SW480 (cell line): ENCODE results near the gene IL6ST.

ENCODE experiments used
- DNase-seq: peaks from one replicate; pipeline ENCODE4 v3.0.0-alpha.2; 2016; ENCODE audit warnings: low spot score

IL6ST gene

GRCh38 chr5:55919625-55920024 is 75.1 kb downstream of the IL6ST start:
- DNase-seq: no peak

GRCh38 chr5:55918087-55919035 is 76.4 kb downstream of the IL6ST start:
- no peak for DNase-seq

GRCh38 chr5:55917402-55918086 is 77.2 kb downstream of the IL6ST start:
- no peak for DNase-seq

- no peak for DNase-seq
These were observed 77.8 kb downstream of the IL6ST start for GRCh38 chr5:55916986-55917385.

GRCh38 chr5:55915783-55916182 is 79.0 kb downstream of the IL6ST start:
- no peak for DNase-seq

GRCh38 chr5:55914971-55915370 is 79.8 kb downstream of the IL6ST start:
- no peak for DNase-seq

- no peak for DNase-seq
These were observed 81.0 kb downstream of the IL6ST start for GRCh38 chr5:55913466-55914413.

GRCh38 chr5:55911784-55912653 is 82.7 kb downstream of the IL6ST start:
- DNase-seq: no peak

GRCh38 chr5:55908804-55909203 is 86.0 kb downstream of the IL6ST start:
- no peak for DNase-seq

- no peak for DNase-seq
These were observed 86.8 kb downstream of the IL6ST start for GRCh38 chr5:55907927-55908326.

- no peak for DNase-seq
These were observed 89.5 kb downstream of the IL6ST start for GRCh38 chr5:55905251-55905650.

GRCh38 chr5:55904152-55904551 is 90.6 kb downstream of the IL6ST start:
- no peak for DNase-seq

- DNase-seq: peak; percentile 52
These were observed 91.6 kb downstream of the IL6ST start for GRCh38 chr5:55903121-55903701.

- DNase-seq: no peak
These were observed 92.1 kb downstream of the IL6ST start for GRCh38 chr5:55902696-55903095.

- DNase-seq: no peak
These were observed 94.0 kb downstream of the IL6ST start for GRCh38 chr5:55900776-55901175.

GRCh38 chr5:55900068-55900467 is 94.7 kb downstream of the IL6ST start:
- DNase-seq: no peak

- DNase-seq: no peak
These were observed 95.4 kb downstream of the IL6ST start for GRCh38 chr5:55899344-55899743.

GRCh38 chr5:55897905-55898304 is 96.9 kb downstream of the IL6ST start:
- peak; percentile 18 for DNase-seq

GRCh38 chr5:55897206-55897894 is 97.4 kb downstream of the IL6ST start:
- DNase-seq: no peak

GRCh38 chr5:55896663-55897062 is 98.1 kb downstream of the IL6ST start:
- DNase-seq: no peak
